HepG2 (cell line): ENCODE results near the gene FAM3B.

Source experiments
- PRDM4 ChIP-seq: sonication (generic); formaldehyde crosslinking; IDR thresholded peaks from 2 replicates; pipeline ENCODE4 v1.9.0; 2021; ENCODE audit warnings: missing genetic modification reagents, borderline replicate concordance
- RXRB ChIP-seq: IDR thresholded peaks from 2 replicates; pipeline ENCODE4 v1.6.1; 2016; ENCODE audit warnings: borderline replicate concordance, missing genetic modification reagents, missing compliant biosample characterization

GRCh38 chr21:41368735-41369104, 52.1 kb downstream of the FAM3B start:
- TF ChIP-seq PRDM4: no peak
- TF ChIP-seq RXRB (CRISPR knock-in tag): no peak
